ENCODE measurements around the gene SLFN11.
"Not testable (repeated sequence)": the region's sequence is repeated elsewhere in the genome, so short reads cannot be mapped to it uniquely, and the experiment has no call there.

SLFN11 gene

DNA sequence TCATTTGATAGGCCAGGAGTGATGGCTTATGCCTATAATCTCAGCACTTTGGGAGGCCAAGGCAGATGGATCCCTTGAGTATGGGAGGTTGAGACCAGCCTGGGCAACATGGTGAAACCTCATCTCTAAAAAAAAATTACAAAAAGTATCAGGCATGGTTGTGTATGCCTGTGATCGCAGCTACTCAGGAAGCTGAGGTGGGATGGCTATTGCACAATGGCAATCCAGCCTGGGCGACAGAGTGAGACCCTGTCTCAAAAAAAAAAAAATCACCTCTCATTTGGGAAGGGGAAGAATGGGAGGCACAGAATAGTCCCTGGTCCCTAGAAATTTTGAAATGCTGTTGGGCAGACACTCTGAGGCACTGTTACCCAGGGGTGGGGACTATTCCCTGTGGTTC is 35.2 kb downstream of the SLFN11 start:
- TF ChIP-seq, protein P1, sequence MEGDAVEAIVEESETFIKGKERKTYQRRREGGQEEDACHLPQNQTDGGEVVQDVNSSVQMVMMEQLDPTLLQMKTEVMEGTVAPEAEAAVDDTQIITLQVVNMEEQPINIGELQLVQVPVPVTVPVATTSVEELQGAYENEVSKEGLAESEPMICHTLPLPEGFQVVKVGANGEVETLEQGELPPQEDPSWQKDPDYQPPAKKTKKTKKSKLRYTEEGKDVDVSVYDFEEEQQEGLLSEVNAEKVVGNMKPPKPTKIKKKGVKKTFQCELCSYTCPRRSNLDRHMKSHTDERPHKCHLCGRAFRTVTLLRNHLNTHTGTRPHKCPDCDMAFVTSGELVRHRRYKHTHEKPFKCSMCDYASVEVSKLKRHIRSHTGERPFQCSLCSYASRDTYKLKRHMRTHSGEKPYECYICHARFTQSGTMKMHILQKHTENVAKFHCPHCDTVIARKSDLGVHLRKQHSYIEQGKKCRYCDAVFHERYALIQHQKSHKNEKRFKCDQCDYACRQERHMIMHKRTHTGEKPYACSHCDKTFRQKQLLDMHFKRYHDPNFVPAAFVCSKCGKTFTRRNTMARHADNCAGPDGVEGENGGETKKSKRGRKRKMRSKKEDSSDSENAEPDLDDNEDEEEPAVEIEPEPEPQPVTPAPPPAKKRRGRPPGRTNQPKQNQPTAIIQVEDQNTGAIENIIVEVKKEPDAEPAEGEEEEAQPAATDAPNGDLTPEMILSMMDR (IDR thresholded peaks at IDR 0.05) = no peak
- no peak overlapping the region for H3K27ac Mint-ChIP-seq
- no peaks in the 10 kb centered on the region for H3K36me3 Mint-ChIP-seq (ENCODE audit: low read depth)
- no peaks in the 10 kb centered on the region for H3K4me1 Mint-ChIP-seq
- DNase-seq = no peak
- H3K4me3 Mint-ChIP-seq = no peak overlapping the region
- peaks cover 21% of the 10 kb centered on the region for H3K9me3 Mint-ChIP-seq
- H3K27me3 Mint-ChIP-seq (ENCODE audit: low read depth, poor library complexity) = peaks cover 36% of the 10 kb centered on the region

DNA sequence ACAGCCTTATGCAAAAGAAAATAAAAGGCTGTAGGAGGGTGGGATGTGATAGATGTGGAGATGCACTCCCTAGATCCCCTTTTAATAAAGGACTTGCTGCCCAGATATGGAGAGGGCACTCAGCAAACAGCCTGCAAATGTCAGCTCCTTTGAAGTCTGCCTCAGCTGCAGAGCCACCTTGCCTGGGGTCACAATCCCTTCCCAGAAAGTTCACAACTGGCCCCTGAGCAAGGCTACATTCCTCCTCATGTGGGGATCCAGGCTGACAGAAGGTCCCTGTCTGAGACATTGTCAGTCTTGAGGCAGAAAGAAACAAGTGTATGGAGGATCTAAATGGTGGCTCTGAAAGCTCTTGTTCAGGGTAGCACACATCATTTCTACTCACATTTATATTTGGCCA is 36.1 kb downstream of the SLFN11 start:
- no peak for DNase-seq
- Mint-ChIP-seq H3K27ac (no peak overlapping the region), H3K9me3 (peaks cover 14% of the 10 kb centered on the region), H3K36me3 (ENCODE audit: low read depth) (no peaks in the 10 kb centered on the region), H3K27me3 (ENCODE audit: low read depth, poor library complexity) (peaks cover 27% of the 10 kb centered on the region), H3K4me1 (no peaks in the 10 kb centered on the region), H3K4me3 (no peak overlapping the region)
- TF ChIP-seq, protein P1 (IDR thresholded peaks at IDR 0.05) = no peak

DNA sequence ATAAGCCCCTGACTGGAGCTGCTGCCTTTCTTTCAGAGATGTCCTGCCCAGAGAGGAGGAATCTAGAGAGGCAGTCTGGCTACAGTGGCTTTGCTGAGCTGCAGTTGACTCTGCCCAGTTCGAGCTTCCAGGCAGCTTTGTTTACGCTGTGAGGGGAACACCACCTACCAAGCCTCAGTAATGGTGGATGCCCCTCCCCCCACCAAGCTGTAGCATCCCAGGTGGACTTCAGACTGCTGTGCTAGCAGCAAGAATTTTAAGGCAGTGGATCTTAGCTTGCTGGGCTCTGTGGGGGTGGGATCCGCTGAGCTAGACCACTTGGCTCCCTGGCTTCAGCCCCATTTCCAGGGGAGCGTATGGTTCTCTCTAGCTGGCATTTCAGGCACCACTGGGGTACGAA is 39.8 kb downstream of the SLFN11 start:
- not testable (repeated sequence) for DNase-seq; H3K4me1 Mint-ChIP-seq; H3K9me3 Mint-ChIP-seq; H3K4me3 Mint-ChIP-seq; H3K36me3 Mint-ChIP-seq (ENCODE audit: low read depth); H3K27ac Mint-ChIP-seq
- H3K27me3 Mint-ChIP-seq (ENCODE audit: low read depth, poor library complexity) = peaks cover 23% of the 10 kb centered on the region

DNA sequence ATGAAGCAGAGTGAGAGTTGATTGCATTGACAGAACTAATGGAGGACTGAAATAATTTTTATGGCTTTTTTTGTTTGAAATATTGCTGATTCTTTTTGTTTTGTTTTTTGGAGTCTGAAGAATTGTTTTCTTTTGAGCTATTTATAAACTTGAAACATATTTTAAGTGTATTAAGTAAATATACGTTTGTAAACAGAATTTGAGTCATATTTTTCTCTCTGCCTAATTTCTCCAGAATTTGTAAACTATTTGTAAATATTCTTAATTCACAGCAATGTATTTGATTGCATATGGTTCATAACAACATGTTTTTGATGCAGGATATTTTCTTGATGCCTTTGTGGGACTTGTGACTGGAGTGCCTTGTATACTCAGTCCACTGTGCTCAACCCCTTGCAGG is 50.7 kb downstream of the SLFN11 start:
- Mint-ChIP-seq H3K4me3 (no peak overlapping the region), H3K27ac (no peak overlapping the region), H3K36me3 (ENCODE audit: low read depth) (no peaks in the 10 kb centered on the region), H3K9me3 (peaks cover 37% of the 10 kb centered on the region), H3K27me3 (ENCODE audit: low read depth, poor library complexity) (peaks cover 25% of the 10 kb centered on the region), H3K4me1 (no peaks in the 10 kb centered on the region)
- DNase-seq = no peak
- TF ChIP-seq, protein P1 (IDR thresholded peaks at IDR 0.05) = no peak

DNA sequence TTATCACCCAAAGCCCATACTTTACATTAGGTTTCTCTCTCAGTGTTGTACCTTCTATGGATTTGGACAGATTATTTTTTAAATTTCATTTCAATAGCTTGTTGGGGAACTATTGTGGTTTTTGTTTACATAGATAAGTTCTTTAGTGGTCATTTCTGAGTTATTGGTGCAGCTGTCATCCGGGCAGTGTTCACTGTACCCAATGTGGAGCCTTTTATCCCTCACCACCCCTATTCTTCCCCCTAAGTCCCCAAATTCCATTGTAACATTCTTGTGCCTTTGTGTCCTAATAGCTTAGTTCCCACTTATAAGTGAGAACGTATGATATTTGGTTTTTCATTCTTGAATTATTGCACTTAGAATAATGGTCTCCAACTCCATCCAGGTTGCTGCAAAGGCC is 57.5 kb downstream of the SLFN11 start:
- H3K4me3 Mint-ChIP-seq = no peak overlapping the region
- H3K4me1 Mint-ChIP-seq = peaks cover 33% of the 10 kb centered on the region
- no peaks in the 10 kb centered on the region for H3K9me3 Mint-ChIP-seq
- no peak for DNase-seq
- no peak overlapping the region for H3K27ac Mint-ChIP-seq
- H3K27me3 Mint-ChIP-seq (ENCODE audit: low read depth, poor library complexity) = peaks cover 24% of the 10 kb centered on the region
- TF ChIP-seq, protein P1 (IDR thresholded peaks at IDR 0.05) = no peak
- H3K36me3 Mint-ChIP-seq (ENCODE audit: low read depth) = no peaks in the 10 kb centered on the region

DNA sequence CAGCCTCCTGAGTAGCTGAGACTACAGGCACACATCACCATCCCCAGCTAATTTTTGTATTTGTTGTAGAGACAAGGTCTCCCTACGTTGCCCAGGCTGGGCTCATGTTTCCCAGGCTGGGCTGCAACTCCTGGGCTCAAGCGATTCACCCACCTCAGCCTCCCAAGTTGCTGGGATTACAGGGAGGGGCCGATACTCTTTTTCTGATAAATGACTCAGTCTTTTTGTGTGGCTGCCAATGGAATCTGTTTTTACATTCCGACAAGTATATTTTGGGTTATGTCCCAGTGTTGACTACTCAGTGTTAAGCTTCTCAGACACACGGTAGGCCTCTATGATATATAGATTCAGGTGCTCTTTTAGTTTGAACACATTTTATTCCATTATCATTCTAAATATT is 58.1 kb downstream of the SLFN11 start:
- Mint-ChIP-seq H3K9me3 (no peaks in the 10 kb centered on the region), H3K27me3 (ENCODE audit: low read depth, poor library complexity) (peaks cover 26% of the 10 kb centered on the region), H3K4me3 (peak overlapping the region; percentile 57), H3K4me1 (peaks cover 33% of the 10 kb centered on the region), H3K27ac (peak overlapping the region; percentile 78), H3K36me3 (ENCODE audit: low read depth) (no peaks in the 10 kb centered on the region)
- TF ChIP-seq, protein P1 (IDR thresholded peaks at IDR 0.05) = no peak
- DNase-seq = no peak
